ENCODE results near the gene RPTOR.

Gene RPTOR

DNA sequence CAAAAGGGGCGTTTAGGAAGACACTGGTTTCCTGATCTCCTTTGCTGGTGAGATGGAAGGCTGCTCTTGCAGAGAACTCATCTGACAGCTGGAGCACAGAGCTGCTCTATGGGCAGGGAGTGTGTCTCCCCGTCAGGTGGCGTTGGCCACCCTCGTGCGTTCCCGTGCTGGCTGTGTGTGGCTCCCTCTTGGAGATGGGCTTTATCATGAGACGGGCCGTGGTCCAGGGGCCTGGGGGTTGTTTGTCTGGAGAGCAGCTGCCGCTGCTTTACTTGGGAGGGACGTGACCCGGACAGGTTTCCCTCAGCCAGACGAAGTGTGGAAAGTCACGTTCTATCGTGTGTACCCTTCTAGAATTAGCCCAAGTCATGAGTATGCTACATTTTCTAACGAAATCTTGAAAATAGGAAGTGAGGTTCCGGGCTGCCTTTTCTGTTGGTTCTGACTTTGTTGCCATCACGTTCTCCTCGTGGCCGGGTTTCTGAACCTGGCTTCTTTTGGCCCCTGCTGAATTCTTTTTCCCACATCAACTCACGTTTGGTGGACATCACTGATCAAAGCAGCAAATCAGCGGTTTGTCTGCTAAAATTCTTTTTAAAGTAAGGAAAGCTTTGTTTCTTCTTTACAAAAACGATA is 341.4 kb downstream of the RPTOR start:
- H3K4me3 ChIP-seq (ENCODE audit: low read depth, low read length): no peak overlapping the region
- peaks cover 24% of the 10 kb centered on the region for H3K36me3 ChIP-seq (replicated peaks)

DNA sequence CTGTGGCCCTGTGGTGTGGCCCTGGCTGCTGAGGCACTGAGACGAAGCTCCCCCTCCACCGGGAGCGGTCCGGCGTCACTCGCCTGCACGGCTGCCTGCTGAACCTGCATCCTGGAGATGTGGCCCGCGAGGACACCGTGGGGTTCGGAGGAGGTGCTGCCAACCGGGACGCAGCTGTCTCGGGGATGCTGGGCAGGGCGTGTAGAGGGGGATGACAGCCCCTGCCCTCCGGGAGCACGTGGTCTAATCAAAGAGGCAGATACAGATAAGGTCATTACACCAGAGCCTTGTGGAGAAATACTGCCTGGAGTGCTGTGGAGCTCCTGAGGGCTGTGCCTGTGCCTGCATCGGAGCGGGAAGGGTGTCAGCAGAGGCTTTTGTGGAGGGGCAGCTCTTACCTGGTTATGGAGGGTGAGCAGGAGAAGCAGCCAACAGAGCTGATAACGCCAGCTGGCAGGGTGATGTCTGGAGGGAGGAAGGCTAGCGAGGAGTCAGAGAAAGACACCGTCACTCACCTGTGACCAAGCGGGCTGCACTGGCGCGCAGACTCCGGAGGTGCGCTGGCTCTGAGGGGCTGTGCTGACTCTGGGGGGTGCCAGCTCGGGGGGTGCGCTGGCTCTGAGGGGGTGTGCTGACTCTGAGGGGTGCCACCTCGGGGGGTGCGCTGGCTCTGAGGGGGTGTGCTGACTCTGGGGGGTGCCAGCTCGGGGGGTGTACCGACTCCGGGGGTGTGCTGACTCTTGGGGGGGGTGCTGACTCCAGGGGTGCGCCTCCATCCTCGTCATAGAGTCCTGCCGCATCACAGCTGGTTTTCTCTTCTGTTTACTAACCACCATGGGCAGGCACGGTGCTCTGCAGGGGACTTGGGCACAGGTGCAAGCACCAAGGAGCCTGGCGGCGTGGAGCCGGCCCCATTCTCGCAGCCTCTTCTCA is 342.3 kb downstream of the RPTOR start:
- Histone ChIP-seq H3K4me3 (ENCODE audit: low read depth, low read length) (no peak overlapping the region), H3K36me3 (replicated peaks) (peaks cover 21% of the 10 kb centered on the region), H3K27ac (no peak overlapping the region), H3K27me3 (replicated peaks) (no peaks in the 10 kb centered on the region)
- TF ChIP-seq, protein P1, sequence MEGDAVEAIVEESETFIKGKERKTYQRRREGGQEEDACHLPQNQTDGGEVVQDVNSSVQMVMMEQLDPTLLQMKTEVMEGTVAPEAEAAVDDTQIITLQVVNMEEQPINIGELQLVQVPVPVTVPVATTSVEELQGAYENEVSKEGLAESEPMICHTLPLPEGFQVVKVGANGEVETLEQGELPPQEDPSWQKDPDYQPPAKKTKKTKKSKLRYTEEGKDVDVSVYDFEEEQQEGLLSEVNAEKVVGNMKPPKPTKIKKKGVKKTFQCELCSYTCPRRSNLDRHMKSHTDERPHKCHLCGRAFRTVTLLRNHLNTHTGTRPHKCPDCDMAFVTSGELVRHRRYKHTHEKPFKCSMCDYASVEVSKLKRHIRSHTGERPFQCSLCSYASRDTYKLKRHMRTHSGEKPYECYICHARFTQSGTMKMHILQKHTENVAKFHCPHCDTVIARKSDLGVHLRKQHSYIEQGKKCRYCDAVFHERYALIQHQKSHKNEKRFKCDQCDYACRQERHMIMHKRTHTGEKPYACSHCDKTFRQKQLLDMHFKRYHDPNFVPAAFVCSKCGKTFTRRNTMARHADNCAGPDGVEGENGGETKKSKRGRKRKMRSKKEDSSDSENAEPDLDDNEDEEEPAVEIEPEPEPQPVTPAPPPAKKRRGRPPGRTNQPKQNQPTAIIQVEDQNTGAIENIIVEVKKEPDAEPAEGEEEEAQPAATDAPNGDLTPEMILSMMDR (IDR thresholded peaks at IDR 0.05; ENCODE audit: low read depth, low read length, missing control alignments): no peak
- in situ Hi-C loops (cut with HindIII; ENCODE audit: low pct_ligation_motif_present, low sequenced_read_pairs): no loop called here
- no peak for DNase-seq

More for the DNA sequence above, 341.4 kb downstream of the RPTOR start:
- in situ Hi-C loops (cut with HindIII; ENCODE audit: low pct_ligation_motif_present, low sequenced_read_pairs): no loop called here
- no peaks in the 10 kb centered on the region for H3K27me3 ChIP-seq (replicated peaks)
- DNase-seq: no peak
- H3K27ac ChIP-seq: no peak overlapping the region
- TF ChIP-seq, protein P1 (IDR thresholded peaks at IDR 0.05; ENCODE audit: low read depth, low read length, missing control alignments): no peak

DNA sequence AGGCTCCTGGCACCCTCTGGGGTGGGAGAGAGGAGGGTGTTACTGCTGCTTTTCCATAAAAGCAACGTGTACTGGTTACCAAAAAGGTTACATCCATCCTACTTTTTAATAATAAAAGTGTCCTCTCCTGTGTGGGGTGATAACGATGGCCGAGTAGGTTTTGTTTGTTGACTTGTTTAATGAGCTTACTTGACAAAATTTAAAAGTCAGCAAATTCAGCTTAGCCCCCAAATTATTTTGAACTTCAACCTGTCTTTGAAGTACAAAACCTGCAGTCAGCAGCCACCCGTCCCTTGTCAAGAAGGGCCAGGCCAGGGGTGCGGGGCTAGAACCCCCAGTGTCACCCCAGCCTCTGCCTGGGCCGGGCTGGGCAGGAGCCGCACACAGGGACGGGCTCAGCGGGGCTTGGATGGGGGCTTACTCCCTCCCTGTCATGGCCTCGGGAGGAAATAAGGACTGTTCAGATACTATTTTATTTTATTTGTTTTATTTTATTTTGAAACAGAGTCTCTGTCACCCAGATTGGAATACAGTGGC is 343.1 kb downstream of the RPTOR start:
- peaks cover 21% of the 10 kb centered on the region for H3K36me3 ChIP-seq (replicated peaks)
- TF ChIP-seq, protein P1 (IDR thresholded peaks at IDR 0.05; ENCODE audit: low read depth, low read length, missing control alignments): no peak
- in situ Hi-C loops (cut with HindIII; ENCODE audit: low pct_ligation_motif_present, low sequenced_read_pairs): no loop called here

DNA sequence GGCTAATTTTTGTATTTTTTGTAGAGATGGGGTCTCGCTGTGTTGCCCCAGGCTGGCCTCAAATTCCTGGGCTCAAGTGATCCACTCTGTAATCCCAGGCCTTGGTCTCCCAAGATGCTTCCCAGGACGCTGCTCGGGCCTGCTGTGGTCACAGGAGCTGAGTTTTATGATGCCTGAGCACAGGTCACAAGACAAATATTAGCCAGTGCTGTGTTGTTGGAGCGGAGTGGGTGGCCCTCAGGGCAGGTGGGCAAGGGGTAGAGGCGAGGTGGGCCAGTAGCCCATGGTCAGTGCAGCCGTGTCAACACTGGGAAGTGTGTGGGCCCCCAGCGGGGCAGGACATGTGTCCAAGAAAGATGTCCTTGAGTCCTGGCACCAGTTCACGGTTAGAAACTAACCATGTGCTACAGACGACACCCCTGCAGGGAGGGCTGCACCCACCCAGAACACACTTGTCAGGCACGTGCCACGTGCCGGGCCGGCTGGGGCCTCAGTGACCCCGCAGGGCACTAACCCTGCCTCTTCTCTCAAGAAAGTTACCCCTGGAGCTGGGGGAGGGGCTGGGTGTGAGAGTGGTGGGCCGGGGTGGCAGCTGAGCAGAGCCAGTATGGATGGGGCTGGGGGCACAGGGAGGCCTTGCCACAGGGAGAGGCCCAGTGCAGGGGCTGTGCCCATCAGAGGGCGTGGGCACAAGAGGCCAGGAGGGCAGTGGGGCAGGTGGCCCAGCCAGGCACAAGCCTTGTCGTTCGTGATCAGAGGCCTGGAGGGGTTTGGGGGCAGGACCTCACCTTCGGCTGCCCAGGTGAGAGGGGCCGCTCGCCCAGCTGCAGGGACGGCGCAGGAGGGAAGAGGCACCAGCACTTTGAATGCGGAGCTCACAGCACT is 343.9 kb downstream of the RPTOR start:
- DNase-seq: no peak
- TF ChIP-seq, protein P1 (IDR thresholded peaks at IDR 0.05; ENCODE audit: low read depth, low read length, missing control alignments): no peak
- H3K4me3 ChIP-seq (ENCODE audit: low read depth, low read length): no peak overlapping the region
- H3K27me3 ChIP-seq (replicated peaks): no peaks in the 10 kb centered on the region
- H3K36me3 ChIP-seq (replicated peaks): peaks cover 17% of the 10 kb centered on the region
- in situ Hi-C loops (cut with HindIII; ENCODE audit: low pct_ligation_motif_present, low sequenced_read_pairs): no loop called here
- no peak overlapping the region for H3K27ac ChIP-seq

More for the DNA sequence above, 343.1 kb downstream of the RPTOR start:
- no peak for DNase-seq
- Histone ChIP-seq H3K4me3 (ENCODE audit: low read depth, low read length) (no peak overlapping the region), H3K27ac (no peak overlapping the region), H3K27me3 (replicated peaks) (no peaks in the 10 kb centered on the region)
